Measurements from ENCODE around the gene USP19. TPM values are rescaled to one million over a fixed set of nuclear protein-coding genes. Genes with fewer than 3 reads are reported as not detected.

Gene USP19
- total and polyA plus RNA-seq, 12 donors: 26.1 to 744 (median 79.8) TPM

- peak overlapping the region in 1 of 5 donors; percentile 96 for H3K27ac ChIP-seq
- H3K4me1 ChIP-seq (replicated peaks in 1 of 2): peaks cover 11 to 28% of the 10 kb centered on the region in 2 donors
- no peaks in the 10 kb centered on the region for H3K9me3 ChIP-seq (replicated peaks in 1 of 3)
- H3K36me3 ChIP-seq (replicated peaks in 1 of 2): peaks cover 0 to 48% of the 10 kb centered on the region in 2 donors
- intact Hi-C loops (cut with DNase I): no loop called here
- no peak for DNase-seq
- no peaks in the 10 kb centered on the region for H3K27me3 ChIP-seq
- no peak overlapping the region for H3K4me3 ChIP-seq
- WGBS, 4 donors: 77 to 83% (median 80%) methylated on average over 7 to 12 of the region's 12 CpGs
- TF ChIP-seq CTCF (IDR thresholded peaks at IDR 0.05) (no peak), POLR2A (IDR thresholded peaks at IDR 0.05) (no peak)
These were observed 10.4 kb upstream of the USP19 start for GRCh38 chr3:49131040-49131439.

- Histone ChIP-seq H3K4me1 (replicated peaks in 1 of 2) (peaks cover under 1 to 2% of the 10 kb centered on the region in 2 donors), H3K27me3 (no peaks in the 10 kb centered on the region), H3K27ac (peak overlapping the region in 1 of 5 donors; percentile 13), H3K36me3 (replicated peaks in 1 of 2) (peaks cover 0 to 88% of the 10 kb centered on the region in 2 donors), H3K4me3 (no peak overlapping the region), H3K9me3 (replicated peaks in 1 of 3) (no peaks in the 10 kb centered on the region)
- intact Hi-C loops (cut with DNase I): no loop called here
- no peak for TF ChIP-seq CTCF (IDR thresholded peaks at IDR 0.05)
- no peak for TF ChIP-seq POLR2A (IDR thresholded peaks at IDR 0.05)
- 70 to 82% (median 75%) methylated on average over 8 to 14 of the region's 14 CpGs for WGBS, 4 donors
- DNase-seq: no peak
These were observed 4.5 kb upstream of the USP19 start for GRCh38 chr3:49124991-49125670.

GRCh38 chr3:49124203-49124602 is 3.6 kb upstream of the USP19 start:
- WGBS, 4 donors: 68 to 85% (median 83%) methylated on average over 3 to 7 of the region's 7 CpGs
- H3K27ac ChIP-seq: no peak overlapping the region
- no peaks in the 10 kb centered on the region for H3K27me3 ChIP-seq
- H3K4me1 ChIP-seq (replicated peaks in 1 of 2): peaks cover 9 to 11% of the 10 kb centered on the region in 2 donors
- TF ChIP-seq POLR2A (IDR thresholded peaks at IDR 0.05): no peak
- no peak for TF ChIP-seq CTCF (IDR thresholded peaks at IDR 0.05)
- no peaks in the 10 kb centered on the region for H3K9me3 ChIP-seq (replicated peaks in 1 of 3)
- H3K36me3 ChIP-seq (replicated peaks in 1 of 2): peaks cover 0 to 79% of the 10 kb centered on the region in 2 donors
- intact Hi-C loops (cut with DNase I): no loop called here
- no peak overlapping the region for H3K4me3 ChIP-seq
- no peak for DNase-seq

GRCh38 chr3:49123687-49124086 is 3.1 kb upstream of the USP19 start:
- WGBS, 4 donors: 91 to 94% (median 93%) methylated on average over 9 to 17 of the region's 17 CpGs
- intact Hi-C loops (cut with DNase I): no loop called here
- H3K4me3 ChIP-seq: no peak overlapping the region
- no peaks in the 10 kb centered on the region for H3K27me3 ChIP-seq
- H3K36me3 ChIP-seq (replicated peaks in 1 of 2): peaks cover 0 to 77% of the 10 kb centered on the region in 2 donors
- H3K27ac ChIP-seq: no peak overlapping the region
- H3K9me3 ChIP-seq (replicated peaks in 1 of 3): no peaks in the 10 kb centered on the region
- H3K4me1 ChIP-seq (replicated peaks in 1 of 2): peaks cover 15 to 16% of the 10 kb centered on the region in 2 donors
- no peak for DNase-seq
- TF ChIP-seq CTCF (IDR thresholded peaks at IDR 0.05) (no peak), POLR2A (IDR thresholded peaks at IDR 0.05) (no peak)

Data from adrenal gland (tissue), 12 donors.